ENCODE results near the gene VEGFA.

VEGFA gene

DNA sequence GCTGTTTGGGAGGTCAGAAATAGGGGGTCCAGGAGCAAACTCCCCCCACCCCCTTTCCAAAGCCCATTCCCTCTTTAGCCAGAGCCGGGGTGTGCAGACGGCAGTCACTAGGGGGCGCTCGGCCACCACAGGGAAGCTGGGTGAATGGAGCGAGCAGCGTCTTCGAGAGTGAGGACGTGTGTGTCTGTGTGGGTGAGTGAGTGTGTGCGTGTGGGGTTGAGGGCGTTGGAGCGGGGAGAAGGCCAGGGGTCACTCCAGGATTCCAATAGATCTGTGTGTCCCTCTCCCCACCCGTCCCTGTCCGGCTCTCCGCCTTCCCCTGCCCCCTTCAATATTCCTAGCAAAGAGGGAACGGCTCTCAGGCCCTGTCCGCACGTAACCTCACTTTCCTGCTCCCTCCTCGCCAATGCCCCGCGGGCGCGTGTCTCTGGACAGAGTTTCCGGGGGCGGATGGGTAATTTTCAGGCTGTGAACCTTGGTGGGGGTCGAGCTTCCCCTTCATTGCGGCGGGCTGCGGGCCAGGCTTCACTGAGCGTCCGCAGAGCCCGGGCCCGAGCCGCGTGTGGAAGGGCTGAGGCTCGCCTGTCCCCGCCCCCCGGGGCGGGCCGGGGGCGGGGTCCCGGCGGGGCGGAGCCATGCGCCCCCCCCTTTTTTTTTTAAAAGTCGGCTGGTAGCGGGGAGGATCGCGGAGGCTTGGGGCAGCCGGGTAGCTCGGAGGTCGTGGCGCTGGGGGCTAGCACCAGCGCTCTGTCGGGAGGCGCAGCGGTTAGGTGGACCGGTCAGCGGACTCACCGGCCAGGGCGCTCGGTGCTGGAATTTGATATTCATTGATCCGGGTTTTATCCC lies at the start of gene VEGFA:
Gene VEGFA, plus strand, starts transcription at position 686 of the 846 bp plus-strand sequence.
- peak; percentile 94 for DNase-seq
- ATAC-seq = peak; percentile 72

DNA sequence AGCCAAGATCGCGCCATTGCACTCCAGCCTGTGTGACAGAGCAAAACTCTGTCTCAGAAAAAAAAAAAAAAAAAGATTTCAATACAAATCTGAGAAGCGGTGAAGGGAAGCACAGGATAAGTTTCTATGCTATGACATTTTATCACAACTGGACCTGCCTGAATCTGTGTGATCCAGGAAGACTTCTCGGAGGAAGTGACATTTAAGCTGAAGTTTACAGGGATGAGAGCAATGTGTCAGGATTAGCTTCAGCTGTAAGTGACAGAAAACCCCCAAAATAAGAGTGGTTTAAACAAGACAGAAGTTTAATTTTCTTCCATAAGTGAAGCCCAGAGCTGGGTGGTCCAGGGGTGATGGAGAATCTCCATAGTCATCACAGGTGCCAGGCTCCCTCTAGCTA lies 49.0 kb upstream of the VEGFA start:
- DNase-seq (no peak), ATAC-seq (no peak)

DNA sequence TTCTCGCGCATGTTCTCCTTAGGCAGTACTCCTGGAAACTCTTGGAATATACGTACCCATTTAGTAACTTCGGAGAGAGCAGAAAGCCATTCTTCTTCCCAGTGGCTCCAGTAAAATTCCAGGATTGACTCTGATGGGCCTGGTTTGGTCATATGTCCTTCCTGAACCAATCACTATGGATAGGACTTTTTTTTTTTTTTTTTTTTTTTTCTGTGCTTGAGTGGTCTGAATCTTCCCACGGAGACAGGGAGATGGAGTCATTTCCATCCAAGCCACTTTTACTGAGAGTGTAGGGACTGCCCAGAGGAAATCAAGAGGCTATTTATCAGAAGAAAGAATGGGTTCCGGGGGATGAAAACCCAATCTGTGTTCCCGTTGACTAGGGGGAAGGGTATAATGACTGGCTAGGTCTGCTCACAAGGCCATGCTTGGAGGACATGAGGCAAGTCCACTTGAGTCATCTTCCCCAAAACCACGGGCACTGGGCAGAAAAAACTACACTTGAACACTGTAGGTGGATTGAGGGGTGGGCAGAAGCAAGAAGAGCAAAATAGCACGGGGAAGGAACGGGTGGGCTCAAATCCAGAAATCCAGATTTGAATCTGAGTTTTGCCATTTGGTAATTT lies 47.0 kb upstream of the VEGFA start:
- ATAC-seq = no peak
- DNase-seq = no peak

DNA sequence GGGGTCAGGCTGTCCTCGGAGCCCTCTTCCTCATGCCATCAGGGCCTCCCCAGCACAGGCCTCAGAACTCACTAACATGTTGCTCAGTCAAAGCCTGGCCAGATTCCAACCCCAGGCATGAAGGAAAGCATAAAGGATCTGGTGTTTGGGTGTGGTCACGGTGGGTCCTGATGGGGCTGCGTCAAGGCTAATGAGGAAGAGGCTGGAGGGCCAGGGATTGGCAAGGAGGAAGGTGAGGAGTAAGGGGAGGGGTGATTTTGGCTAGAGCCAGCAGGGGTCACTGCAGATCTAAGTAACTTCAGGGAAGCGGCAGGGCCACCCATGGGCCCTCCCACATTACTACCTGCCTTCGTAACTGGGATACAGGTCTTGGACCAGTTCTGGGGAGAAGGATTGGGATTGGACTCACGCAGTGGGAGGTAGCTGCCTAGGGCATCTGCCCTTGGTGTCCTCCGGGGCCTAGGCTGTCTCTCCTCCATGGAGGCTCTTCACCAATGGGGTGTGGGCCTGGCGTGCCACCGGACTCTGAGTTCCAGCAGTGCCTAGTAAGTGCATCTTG lies 46.2 kb upstream of the VEGFA start:
- DNase-seq = peak; percentile 82
- ATAC-seq = peak; percentile 64

DNA sequence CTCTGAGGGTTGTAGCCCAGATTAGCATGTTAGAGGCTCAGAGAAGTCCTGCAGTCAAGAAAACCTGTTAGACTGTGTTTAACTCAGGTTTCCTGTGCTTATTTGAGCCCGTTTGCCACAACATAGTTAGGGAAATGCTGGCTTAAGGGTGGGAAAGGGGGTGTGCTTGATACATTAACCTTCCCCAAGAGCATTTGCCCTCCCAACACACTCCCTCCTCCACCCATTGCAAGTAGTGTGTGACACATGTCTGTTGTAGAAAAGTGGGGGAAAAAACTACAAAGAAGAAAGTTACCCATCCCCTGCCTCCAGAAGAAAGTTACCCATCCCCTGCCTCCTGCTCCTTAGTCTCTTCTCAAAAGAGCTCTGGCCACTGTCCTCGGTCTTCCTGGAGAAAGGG lies 45.7 kb upstream of the VEGFA start:
- DNase-seq = no peak
- peak; percentile 1 for ATAC-seq

DNA sequence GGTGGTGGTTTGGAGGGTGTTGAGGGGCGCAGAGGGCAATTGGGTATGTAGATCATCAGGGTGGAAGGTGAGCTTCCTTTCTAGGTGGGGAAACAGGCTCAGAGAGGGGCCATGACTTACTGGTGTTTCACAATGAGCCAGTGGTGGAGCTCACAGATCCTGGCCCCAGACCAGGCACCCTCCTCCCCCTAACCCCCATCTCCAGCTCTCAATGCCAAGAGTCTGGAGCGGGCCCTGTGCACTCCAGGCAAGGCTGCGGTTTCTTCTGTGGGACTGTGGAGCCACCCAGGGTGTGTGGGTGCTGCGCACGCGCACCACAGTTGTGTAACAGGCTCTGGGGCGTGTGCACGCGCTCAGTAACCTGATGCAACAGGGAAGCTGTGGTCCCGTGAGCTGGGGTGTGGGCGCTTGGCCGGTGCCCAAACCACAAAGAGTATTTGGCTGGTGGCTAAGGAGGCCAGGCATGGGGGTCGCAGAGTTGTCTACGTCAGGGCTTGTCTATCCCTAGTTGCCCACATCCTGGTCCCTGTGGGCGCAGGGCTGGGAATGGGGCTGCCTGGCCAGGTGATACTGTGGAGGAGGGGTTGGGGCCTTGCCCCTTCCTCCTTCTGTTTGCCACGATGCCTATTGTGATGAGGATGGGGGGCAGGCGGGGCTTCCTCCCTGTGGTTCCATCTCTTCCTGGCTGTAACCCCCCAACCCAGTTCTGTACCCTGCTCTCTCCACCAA lies 44.9 kb upstream of the VEGFA start:
- DNase-seq = peak; percentile 86

DNA sequence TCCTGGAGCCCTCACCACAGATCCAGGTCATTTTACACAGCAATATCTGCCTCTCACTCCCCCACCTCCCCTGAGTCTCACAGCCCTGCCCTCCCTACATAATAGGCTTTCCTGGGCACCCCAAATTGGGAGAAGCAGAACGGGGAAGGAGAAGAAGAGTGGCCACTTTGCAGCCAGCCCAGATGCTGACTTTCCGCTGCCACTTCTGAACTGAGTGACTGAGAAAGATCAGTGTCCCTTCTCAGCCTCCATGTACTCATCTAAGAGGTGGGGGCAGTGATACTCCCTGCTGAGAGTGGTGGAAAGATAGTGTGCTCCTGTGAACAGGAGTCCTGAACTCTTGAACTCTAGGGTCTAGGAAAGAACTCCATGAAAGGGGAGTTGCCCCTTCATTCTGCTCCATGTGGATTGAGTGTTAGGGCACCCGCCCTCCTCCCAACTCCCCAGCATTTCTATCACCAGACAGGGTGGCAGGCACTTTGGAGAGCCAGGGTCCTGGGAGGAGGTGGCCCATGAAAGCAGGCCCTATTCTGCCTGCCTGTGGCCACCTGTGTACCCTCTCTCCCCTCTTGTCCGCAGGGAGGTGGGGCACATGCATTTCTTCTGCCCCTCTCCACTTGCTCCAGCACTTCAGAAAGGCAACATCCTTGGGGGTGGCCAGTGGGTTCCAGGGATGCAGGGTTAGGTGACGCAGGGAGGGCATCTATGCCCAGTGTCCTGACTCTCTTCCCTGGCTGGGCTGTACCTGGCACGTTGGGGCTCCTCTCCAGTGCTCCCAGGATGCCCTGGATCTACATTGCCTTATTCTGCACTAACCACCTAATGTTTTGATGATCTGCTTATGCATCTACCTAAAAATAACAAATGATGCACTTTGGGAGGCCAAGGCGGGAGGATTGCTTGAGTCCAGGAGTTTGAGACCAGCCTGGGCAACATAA lies 44.1 kb upstream of the VEGFA start:
- no peak for ATAC-seq

More for the DNA sequence above, 44.9 kb upstream of the VEGFA start:
- peak; percentile 83 for ATAC-seq

DNA sequence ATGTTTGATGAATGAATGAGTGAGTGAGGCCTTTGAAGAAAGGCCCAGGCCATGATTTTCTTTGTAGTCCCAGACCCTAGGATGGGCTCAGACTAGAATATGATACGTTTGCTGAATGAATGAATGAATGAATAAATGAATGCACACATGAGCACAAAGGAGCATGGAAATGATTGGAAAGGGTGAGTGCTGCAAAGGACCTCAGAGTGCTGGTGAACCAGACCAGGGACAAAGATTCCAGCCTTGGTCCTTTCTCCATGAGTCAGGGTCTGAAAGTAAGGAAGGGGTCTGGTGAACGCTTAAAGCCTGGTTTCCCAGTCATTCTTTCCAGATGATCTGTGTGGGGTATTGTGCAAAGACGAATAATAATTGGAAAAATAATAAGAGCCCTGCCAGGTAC lies 42.4 kb upstream of the VEGFA start:
- no peak for DNase-seq
- ATAC-seq = no peak

More for the DNA sequence above, 44.1 kb upstream of the VEGFA start:
- DNase-seq = no peak

DNA sequence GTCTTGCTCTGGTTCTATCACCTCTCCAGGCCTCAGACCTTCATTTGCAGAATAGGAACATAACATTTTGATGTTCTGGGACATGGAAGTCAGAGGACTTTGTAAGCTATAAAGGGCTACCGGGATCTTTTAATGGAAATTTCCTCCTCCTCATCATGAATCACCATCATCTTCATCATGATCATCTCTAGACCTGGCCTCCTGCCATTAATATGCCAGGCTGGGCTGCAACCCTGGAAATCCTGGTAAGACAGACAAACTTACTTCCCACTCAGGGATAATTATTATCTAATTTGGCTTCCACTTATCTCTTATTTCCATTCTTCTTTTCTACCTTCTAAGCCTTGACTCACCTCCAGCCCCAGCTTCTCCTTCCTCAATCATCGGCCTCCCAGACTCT lies 41.4 kb upstream of the VEGFA start:
- DNase-seq (no peak), ATAC-seq (no peak)

DNA sequence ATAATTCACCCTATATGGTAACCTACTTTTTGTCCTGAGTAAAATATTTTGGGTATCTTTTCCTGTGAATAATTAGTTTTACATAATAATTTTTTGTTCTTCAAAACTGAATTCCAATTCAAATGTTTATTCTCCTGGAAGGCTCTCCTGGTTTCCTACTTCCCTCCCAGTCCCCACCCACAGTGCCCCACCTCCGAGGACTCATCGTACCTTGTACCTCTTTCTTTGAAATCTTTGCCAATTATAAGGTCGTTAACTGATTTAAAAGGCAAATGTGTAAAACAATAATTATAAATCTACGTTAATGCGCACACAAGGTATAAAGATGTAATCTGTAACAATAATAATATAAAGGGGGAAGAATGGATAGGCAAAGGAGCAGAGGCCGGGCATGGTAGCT lies 40.5 kb upstream of the VEGFA start:
- DNase-seq = no peak
- no peak for ATAC-seq

DNA sequence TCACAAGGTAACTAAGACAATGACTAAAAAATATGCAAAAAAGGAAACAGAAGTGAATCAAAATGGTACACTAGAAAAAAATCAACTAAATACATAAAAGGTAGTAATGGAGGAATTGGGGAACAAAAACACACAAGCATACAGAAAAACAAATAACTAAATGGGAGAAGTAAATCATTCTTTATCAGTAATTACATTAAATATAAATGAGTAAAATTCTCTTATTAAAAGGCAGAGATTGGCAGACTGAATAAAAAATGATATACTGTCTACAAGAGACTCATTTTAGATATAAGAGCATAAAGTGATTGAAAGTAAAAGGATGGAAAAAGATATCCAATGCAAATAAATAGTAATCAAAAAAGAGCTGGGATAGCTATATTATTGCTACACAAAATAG lies 39.4 kb upstream of the VEGFA start:
- DNase-seq = no peak

DNA sequence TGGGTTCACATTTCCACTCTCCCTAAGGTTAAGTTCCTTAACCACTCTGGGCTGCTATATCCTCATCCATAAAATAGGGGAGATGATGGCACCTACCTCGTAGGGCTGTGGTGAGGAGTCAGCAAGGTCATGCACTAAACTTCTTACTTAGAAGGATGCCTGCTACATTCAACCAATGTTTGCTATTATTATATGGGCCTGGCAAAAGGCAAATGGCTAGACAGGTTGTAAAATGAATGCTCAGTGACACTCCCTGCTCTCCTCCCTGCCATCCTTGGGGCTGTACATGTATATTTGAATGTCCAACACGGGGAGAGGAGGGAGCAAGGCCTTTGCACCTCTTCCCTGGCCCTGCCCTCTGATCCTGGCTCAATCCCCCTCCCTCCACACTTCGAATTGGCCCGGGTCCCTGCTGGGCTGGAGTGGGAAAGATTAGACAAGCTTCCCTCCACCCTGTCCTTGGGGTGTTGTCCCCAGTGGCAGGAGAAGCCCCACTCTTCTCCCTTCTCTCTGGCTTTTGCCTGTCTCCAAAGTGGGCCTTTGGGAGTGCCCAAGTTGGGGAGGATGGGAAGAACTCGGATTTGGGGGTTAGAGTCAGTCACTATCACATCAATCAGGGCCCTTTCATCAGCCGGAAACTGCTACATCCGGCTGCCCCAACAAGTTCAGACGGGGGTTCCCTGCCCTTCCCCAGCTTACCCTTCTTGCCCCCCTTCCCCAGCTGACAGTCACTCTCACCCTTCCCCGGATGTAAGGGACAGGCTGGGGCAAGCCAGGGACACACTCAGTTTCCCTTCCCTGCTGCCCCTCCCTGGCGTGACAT lies 36.3 kb upstream of the VEGFA start:
- peak; percentile 87 for ATAC-seq
- DNase-seq = peak; percentile 68

More for the DNA sequence above, 39.4 kb upstream of the VEGFA start:
- no peak for ATAC-seq

DNA sequence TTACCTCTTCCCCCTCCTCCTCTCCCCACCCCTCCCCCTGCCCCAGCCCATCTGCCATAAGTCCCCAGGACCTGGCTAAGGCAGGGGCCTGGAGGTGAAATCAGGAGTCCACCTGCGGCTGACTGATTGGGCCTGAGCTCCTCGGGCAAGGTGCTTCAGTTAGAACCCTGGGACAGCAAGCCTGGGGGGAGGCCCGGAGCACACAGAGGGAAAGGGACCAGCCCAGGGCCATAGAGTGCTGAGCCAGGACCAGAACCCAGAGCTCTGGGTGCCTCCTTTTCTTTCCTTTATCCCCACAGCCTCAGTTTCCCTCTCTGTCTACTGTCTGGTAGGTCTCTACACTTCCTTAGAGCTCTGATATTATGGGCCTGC lies 35.7 kb upstream of the VEGFA start:
- no peak for ATAC-seq
- DNase-seq = no peak

DNA sequence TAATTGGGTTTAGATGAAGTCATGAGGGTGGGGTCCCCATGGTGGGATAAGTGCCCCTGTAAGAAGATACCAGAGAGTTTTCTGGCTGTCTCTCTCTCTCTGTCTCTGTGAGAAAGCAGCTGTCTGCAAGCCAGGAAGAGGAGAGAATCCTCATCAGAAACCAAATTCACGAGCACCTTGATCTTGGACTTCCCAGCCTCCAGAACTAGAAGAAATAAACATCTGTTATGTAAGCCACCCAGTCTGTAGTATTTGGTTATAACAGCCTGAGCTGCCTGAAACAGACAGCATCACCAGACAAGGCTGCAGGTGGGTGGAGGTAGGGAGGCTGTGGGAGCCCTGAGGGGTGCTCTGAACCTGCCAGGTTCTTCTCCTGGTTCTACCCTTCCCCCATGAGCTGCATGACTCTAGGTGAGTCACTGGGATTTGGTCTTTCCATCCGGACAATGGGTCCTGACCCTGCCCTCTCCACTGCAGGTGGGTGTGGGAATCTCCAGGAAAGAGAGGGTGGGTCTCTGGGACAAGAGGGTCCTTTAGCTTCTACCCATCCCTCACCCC lies 34.3 kb upstream of the VEGFA start:
- DNase-seq = no peak
- no peak for ATAC-seq

DNA sequence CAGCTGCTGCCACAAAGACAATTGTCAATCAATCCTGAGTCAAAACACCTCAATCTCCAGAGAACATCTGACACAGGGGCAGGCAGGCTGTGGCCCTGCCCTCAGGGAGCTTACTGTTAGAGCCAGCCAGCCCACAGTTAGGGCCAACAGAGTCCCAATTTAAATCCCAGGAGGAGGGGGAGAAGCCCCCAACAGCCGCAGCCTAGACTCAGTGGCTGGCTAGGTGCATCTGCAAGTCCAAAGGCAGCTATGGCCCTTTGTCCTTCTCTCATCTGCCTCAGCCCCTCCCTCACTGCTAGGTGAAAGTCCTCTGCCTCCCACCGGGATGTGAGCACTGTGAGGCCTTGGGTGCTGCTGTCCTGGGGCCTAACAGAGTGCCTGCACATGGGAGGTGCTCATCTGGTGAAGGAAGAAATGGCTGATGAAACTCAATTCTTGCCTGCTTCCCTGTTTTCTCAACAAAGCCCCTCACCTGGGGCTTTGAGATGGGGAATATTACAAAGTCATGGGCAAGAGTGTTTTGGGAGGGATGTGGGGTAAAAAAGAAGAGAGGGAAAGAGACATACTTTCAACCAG lies 33.7 kb upstream of the VEGFA start:
- DNase-seq = no peak
- ATAC-seq = no peak

DNA sequence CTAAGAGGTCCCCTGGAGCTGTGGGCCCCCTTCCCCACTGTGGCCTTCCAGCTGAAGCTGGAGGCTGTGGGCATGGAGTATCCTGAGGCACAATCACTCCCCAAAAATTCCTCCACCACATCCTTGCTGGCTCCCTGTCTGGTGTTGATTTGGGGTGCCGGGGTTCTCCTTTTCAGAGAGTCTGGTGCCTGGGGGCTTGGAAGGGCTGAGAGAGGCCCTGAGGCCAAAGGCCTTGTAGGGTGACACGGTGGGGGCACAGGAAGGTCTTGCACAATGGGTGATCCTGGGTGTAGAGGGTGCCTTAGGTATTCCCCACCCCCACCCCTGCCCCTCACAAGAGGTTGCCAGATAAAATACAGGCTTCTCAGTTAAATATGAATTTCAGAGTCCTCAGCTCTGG lies 33.2 kb upstream of the VEGFA start:
- no peak for DNase-seq
- ATAC-seq = no peak

DNA sequence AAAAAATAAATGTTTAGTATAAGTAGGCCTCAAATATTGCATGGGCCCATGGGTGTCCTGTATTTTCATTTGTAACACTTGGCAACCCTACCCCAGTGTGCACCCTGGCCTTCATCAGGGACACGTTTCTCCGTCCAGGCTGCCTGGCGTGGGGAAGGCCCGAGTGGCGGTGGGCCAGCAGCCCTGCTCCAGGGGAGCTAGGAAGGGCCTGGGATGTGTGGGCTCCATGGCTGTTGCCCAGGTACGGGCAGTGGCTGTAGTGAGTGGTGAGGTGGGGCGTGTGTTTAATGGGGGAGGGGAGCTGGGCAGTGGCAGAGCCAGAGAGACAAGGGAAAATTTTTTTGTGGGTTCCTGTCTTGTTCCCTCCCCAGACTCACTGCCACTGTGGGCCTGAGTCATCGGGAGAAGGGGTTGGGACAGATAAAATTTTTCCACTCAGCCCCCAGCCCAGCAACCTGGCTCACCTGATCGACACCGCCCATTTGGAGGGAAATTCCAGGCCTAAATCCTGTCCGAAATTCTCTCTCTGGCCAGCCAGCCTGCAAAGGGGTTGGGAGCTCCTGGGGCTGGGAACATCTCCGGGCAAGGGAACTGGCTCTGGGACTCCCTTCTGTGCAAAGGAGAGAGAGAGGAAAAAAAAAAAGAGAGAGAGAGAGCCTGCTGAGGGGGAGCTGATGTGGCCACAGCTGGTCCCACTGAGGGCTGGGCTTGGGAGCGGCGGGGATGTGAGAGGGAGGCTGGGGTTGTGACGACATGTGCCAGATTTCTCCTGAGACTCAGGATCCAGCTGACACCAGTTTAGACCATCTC lies 32.5 kb upstream of the VEGFA start:
- ATAC-seq (no peak), DNase-seq (no peak)

DNA sequence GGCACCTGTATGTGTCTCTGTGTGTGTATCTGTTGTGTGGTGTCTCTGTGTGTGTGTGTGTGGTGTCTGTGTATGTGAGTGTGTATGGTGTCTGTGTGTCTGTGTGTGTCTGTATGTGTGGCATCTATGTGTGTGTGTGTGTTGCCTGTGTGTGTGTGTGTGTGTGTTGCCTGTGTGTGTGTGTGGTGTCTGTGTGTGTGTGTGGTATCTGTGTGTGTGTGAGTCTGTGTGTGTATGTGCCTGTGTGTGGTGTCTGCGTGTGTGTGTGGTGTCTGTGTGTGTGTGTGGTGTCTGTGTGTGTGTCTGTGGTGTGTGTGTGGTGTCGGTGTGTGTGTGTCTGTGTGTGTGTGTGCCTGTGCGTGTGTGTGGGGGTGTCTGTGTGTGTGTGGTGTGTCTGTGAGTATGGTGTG lies 31.7 kb upstream of the VEGFA start:
- DNase-seq (no peak), ATAC-seq (no peak)

All from stimulated activated naive CD8-positive, alpha-beta T cell treated with anti-CD3 and anti-CD28 coated beads, Interleukin-15, Interleukin-2, amounts not matched to agents 100 U/mL and 50 U/mL, for 24 hours (primary cell).